ENCODE results near the gene HTR6. TPM values are rescaled to one million over a fixed set of nuclear protein-coding genes. Genes with fewer than 3 reads are reported as not detected.

The HTR6 gene
- total RNA-seq, 1 experiment from 2014 or later = not detected

- no peaks in the 10 kb centered on the region for H3K36me3 ChIP-seq (ENCODE audit: low read depth)
- H3K79me2 ChIP-seq (ENCODE audit: low read depth) = no peaks in the 10 kb centered on the region
- H3K4me3 ChIP-seq = peak overlapping the region; percentile 66; the same call in 1 of the 2 replicates
- intact Hi-C loops (cut with micrococcal nuclease; ENCODE audit: unreplicated experiment) = loop anchor here (5.0 kb wide), 3 partner anchors 48 to 253 kb away; partner anchors contain the start of gene CAPZB
- peaks cover 25% of the 10 kb centered on the region for H3K4me1 ChIP-seq (replicated peaks; ENCODE audit: insufficient read depth)
- H2AFZ ChIP-seq = peak overlapping the region; percentile 78; the same call in 1 of the 2 replicates
- H3K27me3 ChIP-seq (ENCODE audit: insufficient read depth, low read depth) = no peaks in the 10 kb centered on the region
- H3K27ac ChIP-seq = no peak overlapping the region
- ChIA-PET POLR2A (ENCODE audit: unreplicated experiment) (no interaction called here), CTCF (no interaction called here)
- H3K9me3 ChIP-seq (ENCODE audit: insufficient read depth, low read depth) = no peaks in the 10 kb centered on the region
- no peaks in the 10 kb centered on the region for H4K20me1 ChIP-seq (ENCODE audit: insufficient read depth)
- H3K9me2 ChIP-seq (ENCODE audit: insufficient read depth) = no peaks in the 10 kb centered on the region
- peaks cover 4% of the 10 kb centered on the region; the same call in 1 of the 2 replicates for H3F3A ChIP-seq (ENCODE audit: insufficient read depth, low read depth)
- no peak for DNase-seq
- BruUV-seq (replicated peaks) = no TSS peak
- no peak for TF ChIP-seq CTCF (conservative IDR thresholded peaks at IDR 0.05)
- TF ChIP-seq EZH2 (IDR thresholded peaks at IDR 0.05; ENCODE audit: low read depth) = no peak
- peak overlapping the region; percentile 86 for H3K4me2 ChIP-seq
Observed at GRCh38 chr1:19645411-19646251, 19.0 kb upstream of the HTR6 start.

DNA sequence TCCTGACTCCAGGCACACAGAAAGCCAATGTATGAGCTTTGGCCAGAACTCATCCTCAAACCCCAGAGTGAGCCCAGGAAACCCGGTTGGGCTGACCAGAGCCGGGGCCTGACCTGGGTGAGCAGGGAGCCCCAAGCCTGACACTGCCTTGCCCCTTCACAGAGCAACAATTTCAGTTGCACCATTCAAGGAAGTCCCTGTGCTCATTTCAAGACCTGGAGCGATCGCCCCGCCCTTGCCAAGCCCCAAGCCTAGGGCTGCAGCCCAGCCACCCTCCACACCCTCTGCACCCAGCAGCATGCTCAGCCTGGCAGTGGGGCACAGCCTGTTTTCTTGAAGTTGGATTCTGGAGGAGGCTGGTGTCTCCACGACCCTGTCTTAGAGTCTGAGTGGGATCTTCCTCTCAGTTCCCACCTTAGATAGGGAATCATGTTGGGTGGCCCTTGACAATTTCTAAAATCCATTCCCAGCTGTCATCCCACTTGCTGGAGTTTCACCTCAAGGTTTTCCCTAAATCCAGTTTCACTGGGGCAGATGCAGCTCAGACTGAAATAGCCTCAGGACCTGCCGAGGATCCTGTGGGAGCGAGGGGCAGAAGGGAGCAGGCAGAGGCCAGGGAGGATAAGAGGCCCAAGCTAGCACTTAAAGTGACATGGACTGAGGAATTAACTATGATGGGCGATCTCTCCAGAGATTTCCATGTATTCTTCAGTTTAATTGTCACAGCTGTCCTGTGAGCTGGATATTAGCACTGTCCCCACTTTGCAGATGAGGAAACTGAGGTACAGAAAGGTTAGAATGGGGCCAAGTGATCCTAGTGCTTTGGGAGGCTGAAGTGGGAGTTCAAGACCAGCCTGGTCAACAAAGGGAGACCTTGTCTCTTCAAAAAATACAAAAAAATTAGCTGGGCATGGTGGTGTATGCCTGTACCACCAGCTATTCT lies 18.0 kb upstream of the HTR6 start:
- Histone ChIP-seq H3K27me3 (ENCODE audit: insufficient read depth, low read depth) (no peaks in the 10 kb centered on the region), H3K4me1 (replicated peaks; ENCODE audit: insufficient read depth) (peaks cover 25% of the 10 kb centered on the region), H3K79me2 (ENCODE audit: low read depth) (no peaks in the 10 kb centered on the region), H3K9me3 (ENCODE audit: insufficient read depth, low read depth) (no peaks in the 10 kb centered on the region), H3K4me2 (peak overlapping the region; percentile 86), H3K9me2 (ENCODE audit: insufficient read depth) (no peaks in the 10 kb centered on the region), H3F3A (ENCODE audit: insufficient read depth, low read depth) (0 out of 2 replicates have a peak, but pooled peaks cover 4% of the 10 kb centered on the region), H4K20me1 (ENCODE audit: insufficient read depth) (no peaks in the 10 kb centered on the region), H3K27ac (no peak overlapping the region), H3K36me3 (ENCODE audit: low read depth) (no peaks in the 10 kb centered on the region), H3K4me3 (no peak overlapping the region; the same call in 1 of the 2 replicates), H2AFZ (no peak overlapping the region)
- BruUV-seq (replicated peaks) = no TSS peak
- TF ChIP-seq CTCF (conservative IDR thresholded peaks at IDR 0.05) (no peak), EZH2 (IDR thresholded peaks at IDR 0.05; ENCODE audit: low read depth) (no peak)
- POLR2A ChIA-PET (ENCODE audit: unreplicated experiment) = interaction anchor here (0.7 kb wide), 1 partner anchor 494 kb away, joined by 3 read pairs; no protein-coding TSS in a partner anchor
- peak; percentile 51 to 57 for DNase-seq
- CTCF ChIA-PET = no interaction called here
- intact Hi-C loops (cut with micrococcal nuclease; ENCODE audit: unreplicated experiment) = loop anchor here (5.0 kb wide), 3 partner anchors 49 to 254 kb away; partner anchors contain the start of gene CAPZB

DNA sequence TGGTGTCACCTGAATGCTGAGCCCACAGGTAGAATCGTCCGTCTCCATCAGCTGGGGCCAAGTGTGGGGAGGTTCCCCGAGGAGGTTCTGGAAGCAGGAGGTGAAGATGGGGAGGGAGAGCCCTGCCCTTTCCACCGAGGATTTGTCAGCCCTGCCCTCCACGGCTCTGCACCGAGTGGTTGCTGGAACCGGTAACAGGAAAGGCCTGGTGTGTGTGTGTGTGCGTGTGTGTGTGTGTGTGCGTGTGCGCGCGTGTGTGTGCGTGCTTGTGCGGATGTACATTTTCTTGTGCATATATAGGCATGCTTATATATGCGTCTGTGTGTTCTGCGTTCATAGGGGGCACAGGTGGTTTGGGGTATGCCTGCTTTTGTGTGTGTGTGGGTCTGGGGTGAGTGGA lies 17.0 kb upstream of the HTR6 start:
- Histone ChIP-seq H3K9me2 (ENCODE audit: insufficient read depth) (no peaks in the 10 kb centered on the region), H2AFZ (no peak overlapping the region), H3K4me1 (replicated peaks; ENCODE audit: insufficient read depth) (peaks cover 25% of the 10 kb centered on the region), H3K27me3 (ENCODE audit: insufficient read depth, low read depth) (no peaks in the 10 kb centered on the region), H3K79me2 (ENCODE audit: low read depth) (no peaks in the 10 kb centered on the region), H3F3A (ENCODE audit: insufficient read depth, low read depth) (0 out of 2 replicates have a peak, but pooled peaks cover 4% of the 10 kb centered on the region), H3K27ac (no peak overlapping the region), H4K20me1 (ENCODE audit: insufficient read depth) (no peaks in the 10 kb centered on the region), H3K36me3 (ENCODE audit: low read depth) (no peaks in the 10 kb centered on the region), H3K4me2 (no peak overlapping the region), H3K4me3 (no peak overlapping the region), H3K9me3 (ENCODE audit: insufficient read depth, low read depth) (no peaks in the 10 kb centered on the region)
- ChIA-PET POLR2A (ENCODE audit: unreplicated experiment) (interaction anchor here (0.7 kb wide), 1 partner anchor 495 kb away, joined by 3 read pairs; no protein-coding TSS in a partner anchor), CTCF (no interaction called here)
- BruUV-seq (replicated peaks) = no TSS peak
- no peak for DNase-seq
- intact Hi-C loops (cut with micrococcal nuclease; ENCODE audit: unreplicated experiment) = loop anchor here (5.0 kb wide), 3 partner anchors 50 to 255 kb away; partner anchors contain the start of gene CAPZB
- no peak for TF ChIP-seq CTCF (conservative IDR thresholded peaks at IDR 0.05)
- TF ChIP-seq EZH2 (IDR thresholded peaks at IDR 0.05; ENCODE audit: low read depth) = no peak

Data from PC-9 (cell line).